HG02870 (cell line): ENCODE results near the gene LHX4.

Experiments
- ATAC-seq: cut with Tn5 transposase; IDR thresholded peaks from one replicate; pipeline ENCODE4 v1.9.1; 2021; ENCODE audit warnings: mild to moderate bottlenecking, moderate library complexity; ENCODE audit not compliant: unreplicated experiment

Gene LHX4

GRCh38 chr1:180224902-180225301 is 5.2 kb upstream of the LHX4 start:
- ATAC-seq, result no peak

- no peak for ATAC-seq
Measured at GRCh38 chr1:180225403-180225802, 4.7 kb upstream of the LHX4 start.

GRCh38 chr1:180227861-180228647 is 2.0 kb upstream of the LHX4 start:
- ATAC-seq, result no peak

- no peak for ATAC-seq
Measured at GRCh38 chr1:180228648-180229482, 1.2 kb upstream of the LHX4 start.

- ATAC-seq, result no peak
Measured at GRCh38 chr1:180230416-180230790, 339 bp downstream of the LHX4 start.

- ATAC-seq, result no peak
Measured at GRCh38 chr1:180230791-180231505, 884 bp downstream of the LHX4 start.

GRCh38 chr1:180231506-180231921 is 1.4 kb downstream of the LHX4 start:
- no peak for ATAC-seq

- no peak for ATAC-seq
Measured at GRCh38 chr1:180231936-180232335, 1.9 kb downstream of the LHX4 start.

- no peak for ATAC-seq
Measured at GRCh38 chr1:180232521-180233043, 2.5 kb downstream of the LHX4 start.

- no peak for ATAC-seq
Measured at GRCh38 chr1:180233191-180234011, 3.3 kb downstream of the LHX4 start.

- ATAC-seq, result no peak
Measured at GRCh38 chr1:180234369-180235076, 4.5 kb downstream of the LHX4 start.

GRCh38 chr1:180235077-180235501 is 5.0 kb downstream of the LHX4 start:
- ATAC-seq, result no peak

- ATAC-seq, result no peak
Measured at GRCh38 chr1:180235502-180236239, 5.6 kb downstream of the LHX4 start.

- no peak for ATAC-seq
Measured at GRCh38 chr1:180236698-180237509, 6.8 kb downstream of the LHX4 start.

- no peak for ATAC-seq
Measured at GRCh38 chr1:180237869-180238476, 7.9 kb downstream of the LHX4 start.

GRCh38 chr1:180238675-180239074 is 8.6 kb downstream of the LHX4 start:
- ATAC-seq, result no peak

- no peak for ATAC-seq
Measured at GRCh38 chr1:180239145-180240096, 9.4 kb downstream of the LHX4 start.
